K562 (cell line): ENCODE measurements around the gene CREB3L1. TPM values are rescaled to one million over a fixed set of nuclear protein-coding genes. Genes with fewer than 3 reads are reported as not detected.
A peak's percentile ranks its signal among the peaks of the same experiment; 100 is the strongest.

ENCODE experiments used
- CREBBP ChIP-seq: IDR thresholded peaks from one replicate; pipeline ENCODE4 v1.6.1; 2012; ENCODE audit warnings: low read depth, mild to moderate bottlenecking, control low read depth, inconsistent platforms, low read length
- DNMT1 ChIP-seq: fragments of 450-650 bp; IDR thresholded peaks from 2 replicates; pipeline ENCODE4 v1.6.1; 2016; ENCODE audit warnings: antibody characterized with exemption, mild to moderate bottlenecking
- GABPB2 ChIP-seq: fragments of 250-450 bp; sonication (Bioruptor Pico); conservative IDR thresholded peaks from 2 replicates; pipeline ENCODE4 v1.5.1; 2021; ENCODE audit warnings: mild to moderate bottlenecking
- KAT8 ChIP-seq: fragments of 450-650 bp; IDR thresholded peaks from 2 replicates; pipeline ENCODE4 v1.6.1; 2016; ENCODE audit warnings: low read depth, mild to moderate bottlenecking
- MAFG ChIP-seq: fragments of 450-650 bp; conservative IDR thresholded peaks from 2 replicates; pipeline ENCODE4 v1.6.1; 2016; ENCODE audit warnings: missing genetic modification characterization, missing compliant biosample characterization
- MCM5 ChIP-seq: fragments of 450-650 bp; IDR thresholded peaks from 2 replicates; pipeline ENCODE4 v1.6.1; 2016; ENCODE audit warnings: low read depth
- NFE2L1 ChIP-seq: fragments of 450-650 bp; IDR thresholded peaks from 2 replicates; pipeline ENCODE4 v1.6.1; 2016; ENCODE audit warnings: missing genetic modification characterization, low read depth, mild to moderate bottlenecking, missing compliant biosample characterization, moderate library complexity, borderline replicate concordance
- SMAD2 ChIP-seq: fragments of 150-350 bp; IDR thresholded peaks from 2 replicates; pipeline ENCODE4 v1.6.1; 2014; ENCODE audit warnings: low read depth, mild to moderate bottlenecking, low read length
- SMAD4 ChIP-seq: fragments of 250-450 bp; sonication (Bioruptor Pico); conservative IDR thresholded peaks from 2 replicates; pipeline ENCODE4 v1.8.0; 2021; ENCODE audit warnings: inconsistent platforms, mild to moderate bottlenecking, moderate library complexity
- SREBF2 ChIP-seq: sonication (generic); formaldehyde crosslinking; IDR thresholded peaks from 2 replicates; pipeline ENCODE4 v1.4.0; 2020; ENCODE audit warnings: mild to moderate bottlenecking, missing genetic modification reagents
- SRSF3 ChIP-seq: fragments of 200-400 bp; formaldehyde crosslinking; IDR thresholded peaks from 2 replicates; pipeline ENCODE4 v1.6.1; 2016; ENCODE audit warnings: mild to moderate bottlenecking, low read length, moderate library complexity; ENCODE audit not compliant: insufficient read depth
- STAG1 ChIP-seq: sonication (generic); formaldehyde crosslinking; IDR thresholded peaks from 2 replicates; pipeline ENCODE4 v1.5.0; 2020; ENCODE audit warnings: missing genetic modification reagents, borderline replicate concordance
- TCFL5 ChIP-seq: fragments of 250-450 bp; sonication (Bioruptor Pico); conservative IDR thresholded peaks from 2 replicates; pipeline ENCODE4 v1.6.1; 2021; ENCODE audit warnings: mild to moderate bottlenecking, moderate library complexity, matching md5 sums
- ZEB2 ChIP-seq: fragments of 450-650 bp; IDR thresholded peaks from 2 replicates; pipeline ENCODE4 v1.6.1; 2016
- ZNF696 ChIP-seq: fragments of 250-450 bp; sonication (Bioruptor Pico); conservative IDR thresholded peaks from 2 replicates; pipeline ENCODE4 v1.4.0; 2020; ENCODE audit warnings: mild to moderate bottlenecking, moderate library complexity
- ZNF717 ChIP-seq: fragments of 250-450 bp; sonication (Bioruptor Pico); IDR thresholded peaks from 2 replicates; pipeline ENCODE4 v1.5.0; 2021
- polyA plus RNA-seq, 8 experiments: library from polyadenylated mRNA; depleted of rRNA in 4 of 8; stranded (reverse) in 5 of 8; unstranded in 3 of 8; fragments of >200 nt; fragmentation: Nextera tagmentation in 2 of 8; fragmentation: Illumina TruSeq in 1 of 8; extraction: Ambion mirVana in 2 of 8; extraction: Trizol in 1 of 8; gene quantifications; 2 replicates each; pipeline versions ENCODE4 v1.2.1 to v1.2.3, GENCODE V29; 2011 to 2014; ENCODE audit warnings: inconsistent platforms in 1 of 8, missing spikeins in 1 of 8
- total RNA-seq, 7 experiments: library from RNA; depleted of rRNA in 6 of 7; stranded (reverse); fragments of >200 nt in 6 of 7; fragmentation: Illumina TruSeq in 2 of 7; extraction: Trizol in 2 of 7; gene quantifications; 2 replicates each; pipeline versions ENCODE4 v1.2.1 to v1.2.3, GENCODE V29; 2011 to 2021; ENCODE audit warnings: low replicate concordance in 1 of 7
- TF ChIP-seq, protein P1 (sequence below): sonication (generic); formaldehyde crosslinking; IDR thresholded peaks from 2 replicates; pipeline ENCODE4 v1.8.1; 2023; ENCODE audit warnings: missing genetic modification reagents, mild to moderate bottlenecking, borderline replicate concordance
- TF ChIP-seq, protein P2 (sequence below): fragments of 450-650 bp; IDR thresholded peaks from one replicate; pipeline ENCODE4 v1.6.1; 2018; ENCODE audit warnings: mild to moderate bottlenecking, moderate library complexity; ENCODE audit not compliant: partially characterized antibody
- TF ChIP-seq, protein P3 (sequence below): IDR thresholded peaks from 3 replicates; pipeline ENCODE4 v1.6.1; 2011; ENCODE audit warnings: borderline replicate concordance, mild to moderate bottlenecking, moderate library complexity; ENCODE audit not compliant: insufficient read length; ENCODE audit errors: extremely low read depth

CREB3L1 gene
- total and polyA plus RNA-seq, 9 of the 15 experiments (the other 6 are each of a cell fraction or from before 2014, with no cell fraction given) = 1.2 to 27.6 (median 3.7) TPM

DNA sequence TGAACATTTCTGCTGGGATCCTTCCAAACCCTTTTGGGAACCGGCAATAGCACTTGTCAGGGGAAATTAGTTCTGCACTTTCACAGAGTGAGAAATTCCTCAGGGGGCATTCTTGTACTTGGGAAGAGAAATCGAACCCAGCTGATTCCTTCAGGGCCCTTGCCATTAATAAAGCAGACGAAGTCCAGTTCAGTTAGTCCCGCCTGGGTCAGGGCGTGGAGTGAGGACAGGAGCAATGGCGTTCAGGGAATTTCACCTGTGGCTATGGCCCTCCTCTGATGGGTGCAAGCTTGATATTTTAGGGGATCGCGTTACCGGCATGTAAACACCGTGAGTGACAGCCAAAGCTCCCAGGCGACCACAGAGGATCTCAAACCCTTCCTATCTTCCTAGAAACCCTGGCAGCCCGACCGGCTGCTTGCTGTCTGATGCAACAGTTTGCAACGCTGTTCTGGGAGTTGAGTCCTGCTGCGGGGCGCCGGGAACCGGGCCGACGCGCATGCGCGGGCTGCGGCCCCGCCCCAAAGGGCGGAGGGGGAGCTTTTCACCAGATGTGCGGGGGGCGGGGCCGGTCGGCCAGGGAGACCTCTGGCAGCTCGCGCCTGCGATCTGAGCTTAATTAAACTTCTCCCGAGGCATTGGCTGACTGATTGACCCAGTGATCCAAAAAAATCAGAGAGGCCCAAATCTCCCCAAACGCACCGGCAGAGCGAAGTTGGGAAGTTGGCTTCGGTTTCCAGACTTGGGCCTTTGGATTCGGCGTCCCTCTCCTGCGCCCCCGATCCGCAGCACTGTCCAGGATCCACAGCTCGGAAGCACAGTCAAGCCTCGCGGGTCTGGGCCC is 34.3 kb upstream of the CREB3L1 start (continued):
- TF ChIP-seq, protein P1, sequence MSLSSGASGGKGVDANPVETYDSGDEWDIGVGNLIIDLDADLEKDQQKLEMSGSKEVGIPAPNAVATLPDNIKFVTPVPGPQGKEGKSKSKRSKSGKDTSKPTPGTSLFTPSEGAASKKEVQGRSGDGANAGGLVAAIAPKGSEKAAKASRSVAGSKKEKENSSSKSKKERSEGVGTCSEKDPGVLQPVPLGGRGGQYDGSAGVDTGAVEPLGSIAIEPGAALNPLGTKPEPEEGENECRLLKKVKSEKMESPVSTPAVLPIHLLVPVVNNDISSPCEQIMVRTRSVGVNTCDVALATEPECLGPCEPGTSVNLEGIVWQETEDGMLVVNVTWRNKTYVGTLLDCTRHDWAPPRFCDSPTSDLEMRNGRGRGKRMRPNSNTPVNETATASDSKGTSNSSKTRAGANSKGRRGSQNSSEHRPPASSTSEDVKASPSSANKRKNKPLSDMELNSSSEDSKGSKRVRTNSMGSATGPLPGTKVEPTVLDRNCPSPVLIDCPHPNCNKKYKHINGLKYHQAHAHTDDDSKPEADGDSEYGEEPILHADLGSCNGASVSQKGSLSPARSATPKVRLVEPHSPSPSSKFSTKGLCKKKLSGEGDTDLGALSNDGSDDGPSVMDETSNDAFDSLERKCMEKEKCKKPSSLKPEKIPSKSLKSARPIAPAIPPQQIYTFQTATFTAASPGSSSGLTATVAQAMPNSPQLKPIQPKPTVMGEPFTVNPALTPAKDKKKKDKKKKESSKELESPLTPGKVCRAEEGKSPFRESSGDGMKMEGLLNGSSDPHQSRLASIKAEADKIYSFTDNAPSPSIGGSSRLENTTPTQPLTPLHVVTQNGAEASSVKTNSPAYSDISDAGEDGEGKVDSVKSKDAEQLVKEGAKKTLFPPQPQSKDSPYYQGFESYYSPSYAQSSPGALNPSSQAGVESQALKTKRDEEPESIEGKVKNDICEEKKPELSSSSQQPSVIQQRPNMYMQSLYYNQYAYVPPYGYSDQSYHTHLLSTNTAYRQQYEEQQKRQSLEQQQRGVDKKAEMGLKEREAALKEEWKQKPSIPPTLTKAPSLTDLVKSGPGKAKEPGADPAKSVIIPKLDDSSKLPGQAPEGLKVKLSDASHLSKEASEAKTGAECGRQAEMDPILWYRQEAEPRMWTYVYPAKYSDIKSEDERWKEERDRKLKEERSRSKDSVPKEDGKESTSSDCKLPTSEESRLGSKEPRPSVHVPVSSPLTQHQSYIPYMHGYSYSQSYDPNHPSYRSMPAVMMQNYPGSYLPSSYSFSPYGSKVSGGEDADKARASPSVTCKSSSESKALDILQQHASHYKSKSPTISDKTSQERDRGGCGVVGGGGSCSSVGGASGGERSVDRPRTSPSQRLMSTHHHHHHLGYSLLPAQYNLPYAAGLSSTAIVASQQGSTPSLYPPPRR (CRISPR knock-in tag) = no peak
- TF ChIP-seq SRSF3 (0 out of 2 replicates have a peak, but pooled peaks have one; percentile 39), TCFL5 (CRISPR knock-in tag) (no peak), MCM5 (no peak), KAT8 (no peak), SMAD2 (no peak), SREBF2 (no peak), MAFG (tag) (no peak), STAG1 (CRISPR knock-in tag) (no peak), GABPB2 (CRISPR knock-in tag) (peak; percentile 55; the same call in 1 of the 2 replicates), SMAD4 (CRISPR knock-in tag) (peak; percentile 70; the same call in 1 of the 2 replicates), CREBBP (no peak), ZNF696 (CRISPR knock-in tag) (no peak; the same call in 1 of the 2 replicates), DNMT1 (no peak), ZNF717 (CRISPR knock-in tag) (no peak), NFE2L1 (tag) (no peak), ZEB2 (no peak; the same call in 1 of the 2 replicates)
- TF ChIP-seq, protein P2, sequence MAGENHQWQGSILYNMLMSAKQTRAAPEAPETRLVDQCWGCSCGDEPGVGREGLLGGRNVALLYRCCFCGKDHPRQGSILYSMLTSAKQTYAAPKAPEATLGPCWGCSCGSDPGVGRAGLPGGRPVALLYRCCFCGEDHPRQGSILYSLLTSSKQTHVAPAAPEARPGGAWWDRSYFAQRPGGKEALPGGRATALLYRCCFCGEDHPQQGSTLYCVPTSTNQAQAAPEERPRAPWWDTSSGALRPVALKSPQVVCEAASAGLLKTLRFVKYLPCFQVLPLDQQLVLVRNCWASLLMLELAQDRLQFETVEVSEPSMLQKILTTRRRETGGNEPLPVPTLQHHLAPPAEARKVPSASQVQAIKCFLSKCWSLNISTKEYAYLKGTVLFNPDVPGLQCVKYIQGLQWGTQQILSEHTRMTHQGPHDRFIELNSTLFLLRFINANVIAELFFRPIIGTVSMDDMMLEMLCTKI = no peak
- TF ChIP-seq, protein P3, sequence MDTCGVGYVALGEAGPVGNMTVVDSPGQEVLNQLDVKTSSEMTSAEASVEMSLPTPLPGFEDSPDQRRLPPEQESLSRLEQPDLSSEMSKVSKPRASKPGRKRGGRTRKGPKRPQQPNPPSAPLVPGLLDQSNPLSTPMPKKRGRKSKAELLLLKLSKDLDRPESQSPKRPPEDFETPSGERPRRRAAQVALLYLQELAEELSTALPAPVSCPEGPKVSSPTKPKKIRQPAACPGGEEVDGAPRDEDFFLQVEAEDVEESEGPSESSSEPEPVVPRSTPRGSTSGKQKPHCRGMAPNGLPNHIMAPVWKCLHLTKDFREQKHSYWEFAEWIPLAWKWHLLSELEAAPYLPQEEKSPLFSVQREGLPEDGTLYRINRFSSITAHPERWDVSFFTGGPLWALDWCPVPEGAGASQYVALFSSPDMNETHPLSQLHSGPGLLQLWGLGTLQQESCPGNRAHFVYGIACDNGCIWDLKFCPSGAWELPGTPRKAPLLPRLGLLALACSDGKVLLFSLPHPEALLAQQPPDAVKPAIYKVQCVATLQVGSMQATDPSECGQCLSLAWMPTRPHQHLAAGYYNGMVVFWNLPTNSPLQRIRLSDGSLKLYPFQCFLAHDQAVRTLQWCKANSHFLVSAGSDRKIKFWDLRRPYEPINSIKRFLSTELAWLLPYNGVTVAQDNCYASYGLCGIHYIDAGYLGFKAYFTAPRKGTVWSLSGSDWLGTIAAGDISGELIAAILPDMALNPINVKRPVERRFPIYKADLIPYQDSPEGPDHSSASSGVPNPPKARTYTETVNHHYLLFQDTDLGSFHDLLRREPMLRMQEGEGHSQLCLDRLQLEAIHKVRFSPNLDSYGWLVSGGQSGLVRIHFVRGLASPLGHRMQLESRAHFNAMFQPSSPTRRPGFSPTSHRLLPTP = no peak
